OCI-LY3 (cell line): ENCODE measurements around the gene WNT6.

ENCODE experiments used
- EZH2phosphoT487 ChIP-seq: fragments of 200-600 bp; shearing (Covaris generic); IDR thresholded peaks from 2 replicates; pipeline ENCODE4 v1.6.1; 2018; ENCODE audit warnings: antibody characterized with exemption, mixed run types, low read depth
- TF ChIP-seq, protein P1 (sequence below): fragments of 200-600, 300-600 bp; sonication (generic); IDR thresholded peaks from 2 replicates; pipeline ENCODE4 v1.5.1; 2014; ENCODE audit warnings: antibody characterized with exemption, low read length, low read depth

DNA sequence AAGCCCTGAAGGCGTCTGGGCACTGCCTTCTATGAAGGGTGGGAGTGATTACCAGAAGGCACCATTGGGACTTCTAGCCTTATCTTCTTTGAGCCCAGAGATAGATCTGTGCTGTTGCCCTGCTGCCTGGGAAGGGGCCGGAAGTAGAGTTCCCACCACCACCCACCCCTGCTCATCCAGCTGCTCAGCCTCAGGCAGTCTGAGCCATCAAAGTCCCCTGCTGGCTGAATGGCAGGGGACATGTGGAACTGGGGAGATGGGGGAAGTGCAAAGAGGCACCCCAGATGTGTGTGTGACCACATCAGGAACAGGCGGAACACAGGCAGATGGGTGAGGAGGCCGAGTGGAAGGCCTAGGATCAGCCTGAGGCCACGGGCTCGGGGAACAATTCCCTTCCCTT is 17.7 kb downstream of the WNT6 start:
- TF ChIP-seq, protein P1, sequence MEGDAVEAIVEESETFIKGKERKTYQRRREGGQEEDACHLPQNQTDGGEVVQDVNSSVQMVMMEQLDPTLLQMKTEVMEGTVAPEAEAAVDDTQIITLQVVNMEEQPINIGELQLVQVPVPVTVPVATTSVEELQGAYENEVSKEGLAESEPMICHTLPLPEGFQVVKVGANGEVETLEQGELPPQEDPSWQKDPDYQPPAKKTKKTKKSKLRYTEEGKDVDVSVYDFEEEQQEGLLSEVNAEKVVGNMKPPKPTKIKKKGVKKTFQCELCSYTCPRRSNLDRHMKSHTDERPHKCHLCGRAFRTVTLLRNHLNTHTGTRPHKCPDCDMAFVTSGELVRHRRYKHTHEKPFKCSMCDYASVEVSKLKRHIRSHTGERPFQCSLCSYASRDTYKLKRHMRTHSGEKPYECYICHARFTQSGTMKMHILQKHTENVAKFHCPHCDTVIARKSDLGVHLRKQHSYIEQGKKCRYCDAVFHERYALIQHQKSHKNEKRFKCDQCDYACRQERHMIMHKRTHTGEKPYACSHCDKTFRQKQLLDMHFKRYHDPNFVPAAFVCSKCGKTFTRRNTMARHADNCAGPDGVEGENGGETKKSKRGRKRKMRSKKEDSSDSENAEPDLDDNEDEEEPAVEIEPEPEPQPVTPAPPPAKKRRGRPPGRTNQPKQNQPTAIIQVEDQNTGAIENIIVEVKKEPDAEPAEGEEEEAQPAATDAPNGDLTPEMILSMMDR: no peak
- TF ChIP-seq EZH2phosphoT487: no peak
